Psoas muscle (tissue), 8 donors: Measurements from ENCODE around the gene CFAP299. TPM values are rescaled to one million over a fixed set of nuclear protein-coding genes. Genes with fewer than 3 reads are reported as not detected.

Experiments
- ATAC-seq, 4 donors: fragments of 200-7000 bp; cut with Tn5 transposase; one replicate each; pipeline ENCODE4 v1.9.1; 2020; ENCODE audit warnings: moderate library complexity in 3 of 4, mild to moderate bottlenecking in 2 of 4
- DNase-seq, 2 donors: peaks; one replicate each; pipeline ENCODE4 v3.0.0-alpha.2; 2020
- H3K27ac ChIP-seq: fragments of 200-600 bp; one replicate; pipeline ENCODE4 v1.8.0; 2022
- H3K27me3 ChIP-seq, 3 donors: fragments of 200-600 bp in 1 of 3; one replicate each; pipeline versions ENCODE4 v1.6.1 to v1.8.0; 2013 to 2022; ENCODE audit warnings: low read length in 2 of 3, mild to moderate bottlenecking in 2 of 3, moderate library complexity in 1 of 3; ENCODE audit not compliant: insufficient read depth in 3 of 3
- H3K36me3 ChIP-seq, 2 donors: fragments of 200-600 bp in 1 of 2; one replicate each; pipeline versions ENCODE4 v1.6.1 to v1.8.0; 2013 to 2022; ENCODE audit warnings: low read depth in 1 of 2, mild to moderate bottlenecking in 1 of 2, moderate library complexity in 1 of 2; ENCODE audit not compliant: insufficient read depth in 1 of 2
- H3K4me1 ChIP-seq: fragments of 200-600 bp; one replicate; pipeline ENCODE4 v1.8.0; 2022
- H3K4me3 ChIP-seq: fragments of 200-600 bp; one replicate; pipeline ENCODE4 v1.8.0; 2022; ENCODE audit warnings: mild to moderate bottlenecking
- H3K9me3 ChIP-seq: fragments of 200-600 bp; one replicate; pipeline ENCODE4 v1.8.0; 2022
- CTCF ChIP-seq: fragments of 200-600 bp; IDR thresholded peaks from one replicate; pipeline ENCODE4 v1.8.0; 2022; ENCODE audit warnings: antibody characterized with exemption
- WGBS, 3 donors: extraction: QIAGEN DNeasy Blood & Tissue Kit; methylation state at CpG; one replicate each; pipeline versions ENCODE4 v1.1.6 to v1.1.7; 2013; 5-methylcytosine and 5-hydroxymethylcytosine counted together
- intact Hi-C, 2 donors: fragments of 100-400 bp; cut with DNase I; formaldehyde crosslinking; loops; one replicate each; pipeline versions ENCODE4 v1.11.0 to v1.14.2; 2022
- polyA plus RNA-seq, 3 donors: library from polyadenylated mRNA; stranded (reverse); fragments of 200-250 nt; gene quantifications; one replicate each; pipeline ENCODE4 v1.2.3, GENCODE V29; 2013
- total RNA-seq, 4 donors: library from RNA; stranded (reverse); fragmentation: NEBNext Ultra II Directional in 2 of 4; extraction: Animal tissue kit (Norgen Biotek cat#: 25700) in 2 of 4; gene quantifications; one replicate each; pipeline versions ENCODE4 v1.2.1 to v1.2.4, GENCODE V29; 2021 to 2023
- donor health status: healthy with polysubstance abuse.
- donor health status: DM: no; HTN: no; CAD: no; lungs with moderate emphysema.
- donor health status: Bipolar disorder and iron deficiency.
- donor health status: healthy.
- donor health status: DM: yes; HTN: yes; CAD: no.
- donor health status: DM: no; HTN: no; CAD: no.
- donor health status: DM: no; HTN: no; CAD: no.
- donor health status: DM: yes; HTN: yes; CAD: no.

The CFAP299 gene
- total and polyA plus RNA-seq, 7 donors = not detected

GRCh38 chr4:80535551-80535950, 200.0 kb downstream of the CFAP299 start:
- intact Hi-C loops = no loop called here
- Histone ChIP-seq H3K9me3 (no peaks in the 10 kb centered on the region), H3K4me1 (no peaks in the 10 kb centered on the region), H3K36me3 (no peaks in the 10 kb centered on the region), H3K27me3 (no peaks in the 10 kb centered on the region), H3K27ac (no peak overlapping the region), H3K4me3 (no peak overlapping the region)
- DNase-seq = no peak
- WGBS, 3 donors = 48 to 56% (median 53%) methylated on average over 1 of the region's 1 CpG
- no peak for TF ChIP-seq CTCF
- no peak for ATAC-seq

- Histone ChIP-seq H3K4me3 (no peak overlapping the region), H3K27me3 (no peaks in the 10 kb centered on the region), H3K9me3 (no peaks in the 10 kb centered on the region), H3K4me1 (no peaks in the 10 kb centered on the region), H3K36me3 (no peaks in the 10 kb centered on the region), H3K27ac (no peak overlapping the region)
- intact Hi-C loops = no loop called here
- DNase-seq = no peak
- WGBS, 3 donors = 89 to 91% (median 90%) methylated on average over 4 of the region's 4 CpGs
- no peak for TF ChIP-seq CTCF
- no peak for ATAC-seq
Measured at GRCh38 chr4:80538276-80538926, 202.9 kb downstream of the CFAP299 start.

GRCh38 chr4:80539190-80539589, 203.7 kb downstream of the CFAP299 start:
- no peak for TF ChIP-seq CTCF
- H3K4me3 ChIP-seq = no peak overlapping the region
- no peaks in the 10 kb centered on the region for H3K4me1 ChIP-seq
- no peaks in the 10 kb centered on the region for H3K9me3 ChIP-seq
- no peak for DNase-seq
- 40 to 47% (median 47%) methylated on average over 3 of the region's 3 CpGs for WGBS, 3 donors
- H3K27ac ChIP-seq = no peak overlapping the region
- intact Hi-C loops = no loop called here
- no peaks in the 10 kb centered on the region for H3K36me3 ChIP-seq
- no peaks in the 10 kb centered on the region for H3K27me3 ChIP-seq
- ATAC-seq = no peak

GRCh38 chr4:80540349-80540748, 204.8 kb downstream of the CFAP299 start:
- no peaks in the 10 kb centered on the region for H3K9me3 ChIP-seq
- intact Hi-C loops = no loop called here
- H3K27ac ChIP-seq = no peak overlapping the region
- H3K4me3 ChIP-seq = no peak overlapping the region
- H3K27me3 ChIP-seq = no peaks in the 10 kb centered on the region
- H3K36me3 ChIP-seq = no peaks in the 10 kb centered on the region
- ATAC-seq = no peak
- TF ChIP-seq CTCF = no peak
- no peaks in the 10 kb centered on the region for H3K4me1 ChIP-seq
- WGBS, 3 donors = 24 to 30% (median 29%) methylated on average over 1 of the region's 1 CpG
- no peak for DNase-seq
